ENCODE results near the gene KDM2B. TPM values are rescaled to one million over a fixed set of nuclear protein-coding genes. Genes with fewer than 3 reads are reported as not detected.
A peak's percentile ranks its signal among the peaks of the same experiment; 100 is the strongest.
"Not testable (repeated sequence)": the region's sequence is repeated elsewhere in the genome, so short reads cannot be mapped to it uniquely, and the experiment has no call there.

The KDM2B gene
- total RNA-seq, 1 donor from 2014 or later: 61.1 TPM

DNA sequence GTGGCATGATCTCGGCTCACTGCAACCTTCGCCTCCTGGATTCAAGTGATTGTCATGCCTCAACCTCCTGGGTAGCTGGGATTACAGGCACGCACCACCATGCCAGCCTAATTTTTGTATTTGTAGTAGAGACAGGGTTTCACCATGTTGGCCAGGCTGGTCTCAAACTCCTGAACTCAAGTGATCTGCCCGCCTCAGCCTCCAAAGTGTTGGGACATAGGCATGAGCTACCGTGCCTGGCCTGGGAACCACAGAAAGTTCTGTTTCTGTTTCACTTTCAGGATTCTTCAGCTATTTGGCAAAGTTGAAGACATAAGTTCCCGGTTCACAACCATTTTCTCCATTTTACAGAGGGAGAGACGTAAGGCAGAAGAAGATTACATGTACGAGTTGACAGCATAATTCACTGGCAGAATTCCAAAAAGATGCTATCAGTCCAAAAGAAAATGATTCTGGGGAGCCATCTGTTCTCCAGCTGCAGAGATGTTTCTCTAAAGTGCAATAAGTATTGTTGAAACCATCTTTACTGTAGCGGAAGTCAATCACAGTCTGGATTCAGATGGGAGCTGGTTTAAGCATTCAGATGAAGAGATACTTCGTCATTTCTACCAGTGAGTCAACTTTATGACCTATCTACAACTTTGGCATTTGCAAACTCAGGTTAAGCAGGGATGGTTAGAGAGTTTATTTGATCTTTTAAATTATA lies 189.1 kb downstream of the KDM2B start:
- TF ChIP-seq, protein P1, sequence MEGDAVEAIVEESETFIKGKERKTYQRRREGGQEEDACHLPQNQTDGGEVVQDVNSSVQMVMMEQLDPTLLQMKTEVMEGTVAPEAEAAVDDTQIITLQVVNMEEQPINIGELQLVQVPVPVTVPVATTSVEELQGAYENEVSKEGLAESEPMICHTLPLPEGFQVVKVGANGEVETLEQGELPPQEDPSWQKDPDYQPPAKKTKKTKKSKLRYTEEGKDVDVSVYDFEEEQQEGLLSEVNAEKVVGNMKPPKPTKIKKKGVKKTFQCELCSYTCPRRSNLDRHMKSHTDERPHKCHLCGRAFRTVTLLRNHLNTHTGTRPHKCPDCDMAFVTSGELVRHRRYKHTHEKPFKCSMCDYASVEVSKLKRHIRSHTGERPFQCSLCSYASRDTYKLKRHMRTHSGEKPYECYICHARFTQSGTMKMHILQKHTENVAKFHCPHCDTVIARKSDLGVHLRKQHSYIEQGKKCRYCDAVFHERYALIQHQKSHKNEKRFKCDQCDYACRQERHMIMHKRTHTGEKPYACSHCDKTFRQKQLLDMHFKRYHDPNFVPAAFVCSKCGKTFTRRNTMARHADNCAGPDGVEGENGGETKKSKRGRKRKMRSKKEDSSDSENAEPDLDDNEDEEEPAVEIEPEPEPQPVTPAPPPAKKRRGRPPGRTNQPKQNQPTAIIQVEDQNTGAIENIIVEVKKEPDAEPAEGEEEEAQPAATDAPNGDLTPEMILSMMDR (IDR thresholded peaks at IDR 0.05; ENCODE audit: unreplicated experiment): no peak
- no peaks in the 10 kb centered on the region for H3K27me3 Mint-ChIP-seq (ENCODE audit: low read depth)
- no peak for DNase-seq (ENCODE audit: low spot score in 2 of 2, unreplicated experiment in 2 of 2)
- no peaks in the 10 kb centered on the region for H3K36me3 Mint-ChIP-seq
- peak overlapping the region; percentile 25 for H3K4me3 Mint-ChIP-seq
- no peaks in the 10 kb centered on the region for H3K9me3 Mint-ChIP-seq
- peak overlapping the region; percentile 87 for H3K27ac Mint-ChIP-seq
- H3K4me1 Mint-ChIP-seq: peaks cover 10% of the 10 kb centered on the region

DNA sequence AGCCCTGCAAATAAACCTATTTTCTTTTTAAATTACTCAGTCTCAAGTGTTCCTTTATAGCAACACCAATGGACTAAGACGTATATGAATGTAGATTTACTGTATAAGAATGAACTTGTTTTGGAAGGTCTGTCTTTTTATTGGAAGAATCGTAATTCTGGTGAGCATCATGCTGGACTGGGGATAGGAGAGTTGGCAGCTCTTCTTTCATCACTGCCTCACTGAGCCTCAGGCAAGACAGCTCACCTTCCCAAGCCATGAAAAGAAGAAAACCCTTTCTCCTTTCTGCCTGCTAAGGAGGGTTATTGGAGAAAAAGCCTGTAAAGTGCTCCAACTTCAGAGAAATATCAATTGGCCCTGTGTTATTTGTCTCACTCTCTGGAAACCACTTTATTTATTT lies 190.0 kb downstream of the KDM2B start:
- no peaks in the 10 kb centered on the region for H3K27me3 Mint-ChIP-seq (ENCODE audit: low read depth)
- H3K36me3 Mint-ChIP-seq: no peaks in the 10 kb centered on the region
- H3K4me1 Mint-ChIP-seq: peaks cover 10% of the 10 kb centered on the region
- no peak overlapping the region for H3K4me3 Mint-ChIP-seq
- H3K9me3 Mint-ChIP-seq: no peaks in the 10 kb centered on the region
- peak overlapping the region; percentile 16 for H3K27ac Mint-ChIP-seq
- DNase-seq (ENCODE audit: low spot score in 2 of 2, unreplicated experiment in 2 of 2): no peak
- TF ChIP-seq, protein P1 (IDR thresholded peaks at IDR 0.05; ENCODE audit: unreplicated experiment): no peak

DNA sequence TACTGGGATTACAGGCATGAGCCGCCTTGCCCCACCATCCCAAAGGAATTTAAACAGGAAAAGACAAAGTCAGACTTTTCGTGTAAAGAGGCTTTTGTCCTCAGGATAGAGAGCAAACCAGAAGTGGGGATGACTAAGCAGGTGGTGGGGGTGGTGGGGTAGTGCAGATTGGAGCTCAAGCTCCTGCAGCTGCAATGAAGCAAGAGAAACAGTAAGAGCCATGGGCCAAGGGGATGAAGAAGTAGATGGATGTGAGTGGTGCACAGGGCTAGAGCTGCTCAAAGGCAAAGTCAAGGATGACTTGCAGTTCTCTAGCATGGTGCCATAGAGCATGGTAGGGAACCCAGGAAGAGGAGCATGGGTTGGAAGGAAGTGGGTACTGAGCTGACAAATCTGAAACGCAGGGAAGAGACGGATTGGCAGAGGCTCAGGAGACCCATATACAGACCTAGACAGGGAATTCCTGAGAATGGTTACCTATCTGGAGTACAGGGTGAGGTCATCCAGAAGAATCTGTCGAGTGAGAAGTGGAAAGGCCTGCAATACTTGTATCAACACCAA lies 192.3 kb downstream of the KDM2B start:
- Mint-ChIP-seq H3K4me3 (no peak overlapping the region), H3K9me3 (no peaks in the 10 kb centered on the region), H3K36me3 (no peaks in the 10 kb centered on the region), H3K27me3 (ENCODE audit: low read depth) (no peaks in the 10 kb centered on the region), H3K27ac (no peak overlapping the region), H3K4me1 (peaks cover 13% of the 10 kb centered on the region)
- DNase-seq (ENCODE audit: low spot score in 2 of 2, unreplicated experiment in 2 of 2): no peak
- TF ChIP-seq, protein P1 (IDR thresholded peaks at IDR 0.05; ENCODE audit: unreplicated experiment): no peak

DNA sequence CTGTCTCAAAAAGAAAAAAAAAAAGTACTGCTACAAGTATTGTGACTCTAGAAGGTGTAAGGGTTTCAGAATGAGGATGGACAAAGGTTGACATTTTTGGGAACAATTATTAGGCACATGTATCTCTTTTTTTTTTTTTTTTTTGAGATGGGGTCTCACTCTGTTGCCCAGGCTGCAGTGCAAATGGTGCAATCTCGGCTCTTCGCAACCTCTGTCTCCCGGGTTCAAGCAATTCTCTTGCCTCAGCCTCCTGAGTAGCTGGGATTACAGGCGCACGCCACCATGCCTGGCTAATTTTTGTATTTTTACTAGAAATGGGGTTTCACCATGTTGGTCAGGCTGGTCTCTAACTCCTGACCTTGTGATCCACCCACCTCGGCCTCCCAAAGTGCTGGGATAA lies 195.9 kb downstream of the KDM2B start:
- H3K27me3 Mint-ChIP-seq (ENCODE audit: low read depth); H3K36me3 Mint-ChIP-seq; DNase-seq (ENCODE audit: low spot score in 2 of 2, unreplicated experiment in 2 of 2); H3K4me1 Mint-ChIP-seq; H3K4me3 Mint-ChIP-seq; H3K27ac Mint-ChIP-seq; H3K9me3 Mint-ChIP-seq: not testable (repeated sequence)

DNA sequence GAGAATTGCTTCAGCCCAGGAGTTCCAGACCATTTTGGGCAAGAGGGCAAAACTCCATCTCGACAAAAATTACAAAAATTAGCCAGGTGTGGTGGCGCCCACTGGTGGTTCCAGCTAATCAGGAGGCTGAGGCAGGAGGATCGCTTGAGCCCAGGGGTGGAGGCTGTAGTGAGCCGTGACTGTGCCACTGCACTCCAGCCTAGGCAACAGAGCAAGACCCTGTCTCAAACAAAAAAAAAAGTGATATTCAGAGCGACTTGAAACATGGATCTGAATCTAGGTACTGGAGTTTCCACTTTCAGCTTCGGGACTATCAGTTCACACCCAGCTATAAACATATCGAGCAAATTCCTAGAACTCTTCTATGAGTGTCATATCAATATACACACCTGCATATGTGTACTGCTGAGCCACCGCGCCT lies 197.2 kb downstream of the KDM2B start:
- Mint-ChIP-seq H3K36me3 (no peaks in the 10 kb centered on the region), H3K4me1 (peaks cover 3% of the 10 kb centered on the region), H3K9me3 (no peaks in the 10 kb centered on the region), H3K27ac (no peak overlapping the region), H3K4me3 (no peak overlapping the region), H3K27me3 (ENCODE audit: low read depth) (no peaks in the 10 kb centered on the region)
- TF ChIP-seq, protein P1 (IDR thresholded peaks at IDR 0.05; ENCODE audit: unreplicated experiment): no peak
- no peak for DNase-seq (ENCODE audit: low spot score in 2 of 2, unreplicated experiment in 2 of 2)

DNA sequence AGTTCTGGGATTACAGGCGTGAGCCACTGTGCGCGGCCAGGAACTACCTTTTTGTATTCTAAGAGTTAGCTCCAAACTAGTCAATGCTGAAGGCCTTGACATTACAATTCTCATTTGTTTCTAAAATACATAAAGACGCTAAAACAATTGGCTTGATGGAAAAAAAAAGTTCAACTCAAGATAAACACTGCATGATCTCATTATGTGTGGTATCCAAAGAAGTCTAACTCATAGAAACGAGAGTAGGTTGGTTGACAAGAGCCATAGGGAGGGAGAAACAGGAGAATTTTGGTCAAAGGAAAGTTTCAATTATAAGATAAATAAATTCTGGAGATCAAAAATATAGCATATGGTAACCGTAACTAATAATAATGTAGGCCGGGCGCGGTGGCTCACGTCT lies 200.9 kb downstream of the KDM2B start:
- Mint-ChIP-seq H3K27ac (no peak overlapping the region), H3K4me3 (no peak overlapping the region), H3K27me3 (ENCODE audit: low read depth) (peaks cover 1% of the 10 kb centered on the region), H3K9me3 (no peaks in the 10 kb centered on the region), H3K36me3 (no peaks in the 10 kb centered on the region), H3K4me1 (no peaks in the 10 kb centered on the region)
- DNase-seq (ENCODE audit: low spot score in 2 of 2, unreplicated experiment in 2 of 2): no peak
- TF ChIP-seq, protein P1 (IDR thresholded peaks at IDR 0.05; ENCODE audit: unreplicated experiment): no peak

Small RNA genes lying within 50 kb of the gene (microRNA-seq; reads per million reads assigned to microRNA genes)
- not detected for gene MIR7107

Other genes with a start within 250 kb of the KDM2B start
- gene ANAPC5, start 228.6 kb downstream of the KDM2B start, total RNA-seq: 114 to 117 TPM (median 114 TPM) in 3 replicates
- 34.4 to 41.0 TPM (median 37.0 TPM) in 3 replicates for gene RNF34, start 180.9 kb downstream of the KDM2B start, total RNA-seq
- gene ORAI1, start 45.5 kb upstream of the KDM2B start, total RNA-seq: 9.8 to 10.3 TPM (median 9.8 TPM) in 3 replicates
- 0.69 to 1.2 TPM (median 0.99 TPM) in 3 replicates for gene MORN3, start 88.6 kb upstream of the KDM2B start, total RNA-seq
- 22.3 to 22.8 TPM (median 22.4 TPM) in 3 replicates for gene TMEM120B, start 131.7 kb upstream of the KDM2B start, total RNA-seq
- gene RHOF, start 212.7 kb upstream of the KDM2B start, total RNA-seq: 33.0 to 37.8 TPM (median 33.8 TPM) in 3 replicates
- 26.5 to 27.2 TPM (median 26.8 TPM) in 3 replicates for gene SETD1B, start 223.0 kb upstream of the KDM2B start, total RNA-seq